HepG2 (cell line): ENCODE measurements around the gene BMPR1B.

Source experiments
- EZH2 ChIP-seq: conservative IDR thresholded peaks from 2 replicates; pipeline ENCODE4 v1.6.1; 2012; ENCODE audit warnings: mild to moderate bottlenecking, low read depth, low read length, moderate library complexity
- IRF2 ChIP-seq: IDR thresholded peaks from 2 replicates; pipeline ENCODE4 v1.6.1; 2018; ENCODE audit warnings: missing genetic modification reagents, missing compliant biosample characterization
- KAT2B ChIP-seq: fragments of 150-350 bp; IDR thresholded peaks from 2 replicates; pipeline ENCODE4 v1.6.1; 2014; ENCODE audit warnings: low read depth, low read length, borderline replicate concordance
- PITX1 ChIP-seq: sonication (generic); formaldehyde crosslinking; IDR thresholded peaks from 2 replicates; pipeline ENCODE4 v1.5.1; 2020; ENCODE audit warnings: mild to moderate bottlenecking, missing genetic modification reagents
- POLR2AphosphoS5 ChIP-seq: IDR thresholded peaks from 2 replicates; pipeline ENCODE4 v1.6.1; 2012; ENCODE audit warnings: low read depth, low read length
- SP4 ChIP-seq: sonication (generic); formaldehyde crosslinking; IDR thresholded peaks from 2 replicates; pipeline ENCODE4 v1.8.1; 2023; ENCODE audit warnings: mild to moderate bottlenecking, missing genetic modification reagents
- STAG1 ChIP-seq: sonication (generic); formaldehyde crosslinking; IDR thresholded peaks from 2 replicates; pipeline ENCODE4 v1.4.0; 2020; ENCODE audit warnings: missing genetic modification reagents
- TF ChIP-seq, protein P1 (sequence below), 2 experiments: IDR thresholded peaks; 2 replicates each; pipeline ENCODE4 v1.6.1; 2011 to 2012; ENCODE audit warnings: low read length in 2 of 2, borderline replicate concordance in 1 of 2, low read depth in 1 of 2, mild to moderate bottlenecking in 1 of 2, moderate library complexity in 1 of 2
- TF ChIP-seq, protein P2 (sequence below): sonication (generic); formaldehyde crosslinking; IDR thresholded peaks from 2 replicates; pipeline ENCODE4 v1.9.0; 2021; ENCODE audit warnings: missing genetic modification reagents, borderline replicate concordance
- TF ChIP-seq, protein P3 (sequence below): sonication (generic); formaldehyde crosslinking; IDR thresholded peaks from 2 replicates; pipeline ENCODE4 v1.5.0; 2020; ENCODE audit warnings: mild to moderate bottlenecking, missing genetic modification reagents, moderate library complexity

DNA sequence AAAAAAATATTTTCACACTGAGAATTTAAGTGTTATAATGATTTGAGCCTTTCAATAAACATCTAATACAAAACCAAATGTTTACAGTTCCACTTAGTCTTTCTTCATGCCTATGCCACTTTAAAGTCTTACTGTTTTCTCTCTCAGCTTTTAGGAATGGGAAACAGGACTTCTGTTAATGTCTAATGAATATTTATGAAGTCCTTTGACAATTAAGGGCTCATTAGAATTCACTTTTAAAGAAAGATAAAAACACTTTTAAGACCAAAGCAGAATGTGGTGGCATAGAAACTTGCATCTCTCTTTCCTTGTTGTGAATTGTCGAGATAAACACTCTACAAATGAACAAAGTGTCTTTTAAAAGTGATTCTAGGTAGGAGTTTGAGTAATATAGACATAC is 315.9 kb downstream of the BMPR1B start:
- TF ChIP-seq, protein P1, sequence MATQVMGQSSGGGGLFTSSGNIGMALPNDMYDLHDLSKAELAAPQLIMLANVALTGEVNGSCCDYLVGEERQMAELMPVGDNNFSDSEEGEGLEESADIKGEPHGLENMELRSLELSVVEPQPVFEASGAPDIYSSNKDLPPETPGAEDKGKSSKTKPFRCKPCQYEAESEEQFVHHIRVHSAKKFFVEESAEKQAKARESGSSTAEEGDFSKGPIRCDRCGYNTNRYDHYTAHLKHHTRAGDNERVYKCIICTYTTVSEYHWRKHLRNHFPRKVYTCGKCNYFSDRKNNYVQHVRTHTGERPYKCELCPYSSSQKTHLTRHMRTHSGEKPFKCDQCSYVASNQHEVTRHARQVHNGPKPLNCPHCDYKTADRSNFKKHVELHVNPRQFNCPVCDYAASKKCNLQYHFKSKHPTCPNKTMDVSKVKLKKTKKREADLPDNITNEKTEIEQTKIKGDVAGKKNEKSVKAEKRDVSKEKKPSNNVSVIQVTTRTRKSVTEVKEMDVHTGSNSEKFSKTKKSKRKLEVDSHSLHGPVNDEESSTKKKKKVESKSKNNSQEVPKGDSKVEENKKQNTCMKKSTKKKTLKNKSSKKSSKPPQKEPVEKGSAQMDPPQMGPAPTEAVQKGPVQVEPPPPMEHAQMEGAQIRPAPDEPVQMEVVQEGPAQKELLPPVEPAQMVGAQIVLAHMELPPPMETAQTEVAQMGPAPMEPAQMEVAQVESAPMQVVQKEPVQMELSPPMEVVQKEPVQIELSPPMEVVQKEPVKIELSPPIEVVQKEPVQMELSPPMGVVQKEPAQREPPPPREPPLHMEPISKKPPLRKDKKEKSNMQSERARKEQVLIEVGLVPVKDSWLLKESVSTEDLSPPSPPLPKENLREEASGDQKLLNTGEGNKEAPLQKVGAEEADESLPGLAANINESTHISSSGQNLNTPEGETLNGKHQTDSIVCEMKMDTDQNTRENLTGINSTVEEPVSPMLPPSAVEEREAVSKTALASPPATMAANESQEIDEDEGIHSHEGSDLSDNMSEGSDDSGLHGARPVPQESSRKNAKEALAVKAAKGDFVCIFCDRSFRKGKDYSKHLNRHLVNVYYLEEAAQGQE (IDR thresholded peaks at IDR 0.05; ENCODE audit: borderline replicate concordance in 1 of 2, low read depth in 1 of 2, low read length in 2 of 2) = no peak
- TF ChIP-seq, protein P2, sequence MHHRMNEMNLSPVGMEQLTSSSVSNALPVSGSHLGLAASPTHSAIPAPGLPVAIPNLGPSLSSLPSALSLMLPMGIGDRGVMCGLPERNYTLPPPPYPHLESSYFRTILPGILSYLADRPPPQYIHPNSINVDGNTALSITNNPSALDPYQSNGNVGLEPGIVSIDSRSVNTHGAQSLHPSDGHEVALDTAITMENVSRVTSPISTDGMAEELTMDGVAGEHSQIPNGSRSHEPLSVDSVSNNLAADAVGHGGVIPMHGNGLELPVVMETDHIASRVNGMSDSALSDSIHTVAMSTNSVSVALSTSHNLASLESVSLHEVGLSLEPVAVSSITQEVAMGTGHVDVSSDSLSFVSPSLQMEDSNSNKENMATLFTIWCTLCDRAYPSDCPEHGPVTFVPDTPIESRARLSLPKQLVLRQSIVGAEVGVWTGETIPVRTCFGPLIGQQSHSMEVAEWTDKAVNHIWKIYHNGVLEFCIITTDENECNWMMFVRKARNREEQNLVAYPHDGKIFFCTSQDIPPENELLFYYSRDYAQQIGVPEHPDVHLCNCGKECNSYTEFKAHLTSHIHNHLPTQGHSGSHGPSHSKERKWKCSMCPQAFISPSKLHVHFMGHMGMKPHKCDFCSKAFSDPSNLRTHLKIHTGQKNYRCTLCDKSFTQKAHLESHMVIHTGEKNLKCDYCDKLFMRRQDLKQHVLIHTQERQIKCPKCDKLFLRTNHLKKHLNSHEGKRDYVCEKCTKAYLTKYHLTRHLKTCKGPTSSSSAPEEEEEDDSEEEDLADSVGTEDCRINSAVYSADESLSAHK (CRISPR knock-in tag) = no peak
- TF ChIP-seq PITX1 = no peak
- TF ChIP-seq, protein P3, sequence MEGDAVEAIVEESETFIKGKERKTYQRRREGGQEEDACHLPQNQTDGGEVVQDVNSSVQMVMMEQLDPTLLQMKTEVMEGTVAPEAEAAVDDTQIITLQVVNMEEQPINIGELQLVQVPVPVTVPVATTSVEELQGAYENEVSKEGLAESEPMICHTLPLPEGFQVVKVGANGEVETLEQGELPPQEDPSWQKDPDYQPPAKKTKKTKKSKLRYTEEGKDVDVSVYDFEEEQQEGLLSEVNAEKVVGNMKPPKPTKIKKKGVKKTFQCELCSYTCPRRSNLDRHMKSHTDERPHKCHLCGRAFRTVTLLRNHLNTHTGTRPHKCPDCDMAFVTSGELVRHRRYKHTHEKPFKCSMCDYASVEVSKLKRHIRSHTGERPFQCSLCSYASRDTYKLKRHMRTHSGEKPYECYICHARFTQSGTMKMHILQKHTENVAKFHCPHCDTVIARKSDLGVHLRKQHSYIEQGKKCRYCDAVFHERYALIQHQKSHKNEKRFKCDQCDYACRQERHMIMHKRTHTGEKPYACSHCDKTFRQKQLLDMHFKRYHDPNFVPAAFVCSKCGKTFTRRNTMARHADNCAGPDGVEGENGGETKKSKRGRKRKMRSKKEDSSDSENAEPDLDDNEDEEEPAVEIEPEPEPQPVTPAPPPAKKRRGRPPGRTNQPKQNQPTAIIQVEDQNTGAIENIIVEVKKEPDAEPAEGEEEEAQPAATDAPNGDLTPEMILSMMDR (CRISPR knock-in tag) = no peak
- no peak for TF ChIP-seq IRF2 (CRISPR knock-in tag)
- no peak for TF ChIP-seq EZH2
- TF ChIP-seq STAG1 (CRISPR knock-in tag) = no peak
- no peak for TF ChIP-seq KAT2B
- no peak for TF ChIP-seq POLR2AphosphoS5
- TF ChIP-seq SP4 (CRISPR knock-in tag) = no peak
